HG03159 (cell line): Measurements from ENCODE around the gene NYNRIN.
"Not testable (repeated sequence)": the region's sequence is repeated elsewhere in the genome, so short reads cannot be mapped to it uniquely, and the experiment has no call there.

Source experiments
- ATAC-seq: cut with Tn5 transposase; IDR thresholded peaks from one replicate; pipeline ENCODE4 v1.9.1; 2021; ENCODE audit warnings: mild to moderate bottlenecking, moderate library complexity; ENCODE audit not compliant: unreplicated experiment

Gene NYNRIN

GRCh38 chr14:24369907-24370687 is 28.7 kb upstream of the NYNRIN start:
- no peak for ATAC-seq

DNA sequence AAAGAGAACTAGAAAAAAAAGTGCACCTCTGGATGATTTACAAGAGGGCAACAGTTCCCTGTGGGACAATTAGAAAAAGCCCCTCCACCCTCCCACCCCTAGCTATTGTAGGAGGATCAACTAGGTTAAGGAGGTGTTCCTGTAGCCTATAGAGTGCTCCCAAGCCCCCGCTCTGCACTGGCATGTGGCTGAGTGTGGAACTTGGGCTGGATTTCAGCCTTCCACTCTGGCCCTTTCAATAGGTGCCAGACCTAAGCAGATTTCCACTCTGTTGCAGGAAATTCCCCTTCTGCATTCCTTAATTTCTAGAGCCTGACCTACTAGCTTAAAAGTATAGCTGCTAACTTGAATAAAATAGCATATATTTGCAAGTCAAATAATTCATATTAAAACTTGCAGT is 28.1 kb upstream of the NYNRIN start:
- no peak for ATAC-seq

GRCh38 chr14:24371605-24372004 is 27.2 kb upstream of the NYNRIN start:
- not testable (repeated sequence) for ATAC-seq

GRCh38 chr14:24372701-24373416 is 25.9 kb upstream of the NYNRIN start:
- ATAC-seq, result no peak

- ATAC-seq, result no peak
These were observed 22.2 kb upstream of the NYNRIN start for GRCh38 chr14:24376448-24377070.

- no peak for ATAC-seq
These were observed 21.7 kb upstream of the NYNRIN start for GRCh38 chr14:24377126-24377525.

DNA sequence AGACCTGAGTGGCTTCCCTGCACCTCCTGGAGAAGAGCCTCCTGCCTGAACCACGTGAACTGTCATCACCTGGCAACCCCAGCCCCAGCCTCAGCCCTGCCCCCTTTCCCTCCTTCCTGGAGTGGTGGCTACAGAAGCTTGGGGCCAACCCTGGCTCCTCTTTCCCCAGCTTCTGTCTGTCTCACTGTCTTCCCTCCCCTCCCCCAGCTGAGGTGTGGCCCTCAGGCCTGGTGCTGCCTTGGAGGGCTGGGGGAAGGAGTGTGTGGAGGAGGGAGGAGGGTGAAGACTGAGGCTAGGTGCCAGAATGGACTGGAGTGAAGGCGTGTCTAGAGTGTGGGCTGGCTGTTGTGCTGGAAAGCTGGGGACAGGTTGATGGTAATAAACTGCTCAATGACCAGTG is 21.1 kb upstream of the NYNRIN start:
- no peak for ATAC-seq

- ATAC-seq, result no peak
These were observed 20.5 kb upstream of the NYNRIN start for GRCh38 chr14:24378327-24378726.

DNA sequence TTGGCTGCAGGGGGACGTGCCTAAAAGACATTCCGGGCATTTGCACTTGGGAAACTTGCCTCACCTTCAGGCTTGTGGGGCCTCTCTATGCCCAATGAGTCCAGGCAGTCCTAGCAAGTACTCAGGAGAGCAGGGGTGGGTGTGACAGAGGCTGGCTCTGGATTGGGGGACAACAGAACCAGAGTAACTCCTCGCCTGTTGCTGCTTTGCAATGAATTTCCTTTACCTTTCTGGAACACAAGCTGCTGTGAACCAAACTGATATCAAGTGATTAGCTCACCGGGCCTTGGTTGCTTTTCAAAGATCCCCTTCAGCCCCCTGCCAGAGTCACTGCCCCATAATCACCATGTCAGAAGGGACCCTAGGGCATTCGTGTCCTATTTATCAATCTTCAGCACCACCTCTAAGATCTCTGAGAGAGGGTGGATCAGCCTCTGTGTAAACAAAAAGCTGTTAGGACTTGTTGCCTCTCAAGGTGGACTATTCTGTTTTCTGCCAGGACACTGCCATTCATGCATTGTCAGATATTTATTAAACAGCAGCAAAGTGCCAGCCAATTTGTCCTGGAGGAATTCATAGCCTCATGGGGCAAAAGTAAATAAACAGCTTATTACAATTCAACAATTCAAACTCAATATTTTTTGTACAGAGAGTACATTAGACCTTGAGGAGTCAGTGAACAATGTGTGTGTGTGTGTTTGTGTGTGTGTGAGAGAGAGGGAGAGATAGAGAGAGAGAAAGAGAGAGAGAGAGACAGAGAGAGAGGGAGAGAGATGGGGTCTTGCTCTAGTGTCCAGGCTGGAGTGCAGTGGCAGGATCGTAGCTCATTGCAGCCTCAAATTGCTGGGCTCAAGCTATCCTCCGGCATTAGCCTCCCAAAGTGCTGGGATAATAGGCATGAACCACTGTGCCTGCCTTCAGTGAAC is 19.6 kb upstream of the NYNRIN start:
- no peak for ATAC-seq

DNA sequence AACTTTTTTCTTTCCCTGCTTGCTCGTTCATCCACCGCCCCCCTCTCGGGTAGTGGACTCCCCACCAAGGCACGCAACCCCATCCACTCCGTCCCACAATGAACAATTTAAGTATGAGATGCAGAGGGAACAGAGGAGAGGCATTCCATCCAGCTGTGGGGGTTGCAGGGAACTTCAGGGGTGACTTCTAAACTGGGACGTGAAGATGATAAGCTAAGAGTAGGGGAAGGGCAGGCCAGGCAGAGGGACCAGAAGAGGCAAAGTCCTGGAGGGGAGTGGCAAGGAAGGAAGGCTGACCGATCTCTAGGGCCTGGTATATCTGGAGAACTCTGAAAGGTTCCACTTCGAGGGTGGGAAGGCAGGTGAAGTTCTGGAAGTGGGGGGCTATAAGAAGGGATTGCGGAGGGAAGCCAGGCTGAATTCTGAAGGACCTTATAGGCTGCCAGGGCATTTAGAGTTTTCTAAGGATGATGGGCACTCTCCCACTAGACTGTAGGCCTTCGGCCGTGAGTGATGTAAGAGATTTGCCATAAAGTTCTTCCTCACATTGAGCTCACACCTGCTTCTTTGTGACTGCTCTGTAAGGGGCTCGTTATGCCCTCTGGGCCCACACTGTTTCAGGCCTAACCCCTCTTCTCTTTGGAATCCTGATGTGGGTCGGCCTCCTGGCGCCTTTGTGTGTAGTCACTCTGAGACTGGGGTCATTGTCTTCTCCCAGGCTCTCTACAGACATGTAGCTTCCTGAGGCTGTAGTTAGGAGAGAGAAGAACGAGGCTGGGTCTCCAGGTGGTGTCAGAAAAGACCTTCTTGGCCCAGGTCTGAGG is 18.7 kb upstream of the NYNRIN start:
- ATAC-seq, result no peak

DNA sequence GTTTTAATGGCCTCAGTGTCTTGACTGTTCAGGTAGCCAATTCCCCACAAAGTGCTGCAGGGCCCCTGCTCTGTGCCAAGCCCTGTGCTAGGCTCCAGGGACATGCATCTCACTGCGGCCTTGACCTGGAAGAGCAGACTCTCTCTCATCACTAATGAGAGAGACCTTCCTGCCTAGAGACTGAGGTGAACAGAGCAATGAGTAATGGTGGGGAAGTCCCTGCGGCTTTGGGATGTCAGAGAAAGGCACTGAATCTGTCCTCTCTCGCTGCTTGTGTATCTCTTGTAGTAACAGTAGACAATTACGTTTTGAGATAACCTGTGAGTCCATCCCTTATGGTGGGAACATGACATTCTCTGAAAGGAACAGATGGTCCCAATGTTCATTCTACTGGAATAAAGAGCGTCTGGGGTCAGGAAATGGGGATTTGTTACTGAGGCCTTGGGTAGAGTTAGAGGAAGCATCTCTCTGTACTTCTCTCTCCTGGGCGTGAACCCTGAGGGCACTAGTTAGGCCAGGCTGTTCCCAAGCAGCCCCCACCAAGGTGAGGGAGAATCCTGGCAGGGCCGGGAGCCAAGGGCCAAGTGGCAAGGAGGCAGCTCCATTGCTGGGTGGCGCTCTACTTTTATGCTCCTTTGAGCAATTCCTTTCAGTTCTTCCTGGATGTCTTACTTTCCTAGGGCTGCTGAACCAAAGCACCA is 17.3 kb upstream of the NYNRIN start:
- ATAC-seq, result no peak

DNA sequence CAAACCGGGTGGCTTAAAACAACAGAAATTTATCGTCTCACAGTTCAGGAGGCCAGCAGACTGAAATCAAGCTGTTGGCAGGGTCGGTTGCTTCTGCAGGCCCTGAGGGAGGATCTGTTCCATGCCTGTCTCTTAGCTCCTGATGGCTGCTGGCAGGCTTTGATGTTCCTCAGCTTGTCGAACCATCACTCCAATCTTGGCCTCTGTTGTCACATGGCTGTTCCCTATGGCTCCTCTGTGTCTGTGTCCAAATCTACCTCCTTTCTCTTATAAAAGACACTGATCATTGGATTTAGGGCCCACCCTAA is 16.8 kb upstream of the NYNRIN start:
- no peak for ATAC-seq

- ATAC-seq, result no peak
These were observed 14.6 kb upstream of the NYNRIN start for GRCh38 chr14:24384169-24384568.

DNA sequence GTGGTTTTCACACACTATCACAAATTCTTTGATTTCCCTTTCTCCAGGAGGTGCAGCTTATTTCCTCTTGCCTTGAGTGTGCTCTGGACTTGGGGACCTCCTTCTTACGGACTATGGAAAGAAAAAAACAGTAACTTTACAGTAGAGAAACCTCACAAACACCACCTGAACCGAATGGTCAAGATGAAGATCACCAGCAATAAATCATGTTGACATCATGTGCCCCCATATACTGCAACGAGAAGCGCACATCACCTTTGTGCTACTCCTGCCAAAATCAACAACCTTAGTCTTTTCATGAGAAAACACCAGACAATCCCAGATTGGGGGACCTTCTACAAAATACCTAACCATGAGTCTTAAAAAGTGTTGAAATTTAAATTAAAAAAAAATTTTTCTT is 13.3 kb upstream of the NYNRIN start:
- ATAC-seq, result no peak

- ATAC-seq, result no peak
These were observed 11.8 kb upstream of the NYNRIN start for GRCh38 chr14:24387009-24387345.

- ATAC-seq, result not testable (repeated sequence)
These were observed 11.2 kb upstream of the NYNRIN start for GRCh38 chr14:24387579-24387978.

DNA sequence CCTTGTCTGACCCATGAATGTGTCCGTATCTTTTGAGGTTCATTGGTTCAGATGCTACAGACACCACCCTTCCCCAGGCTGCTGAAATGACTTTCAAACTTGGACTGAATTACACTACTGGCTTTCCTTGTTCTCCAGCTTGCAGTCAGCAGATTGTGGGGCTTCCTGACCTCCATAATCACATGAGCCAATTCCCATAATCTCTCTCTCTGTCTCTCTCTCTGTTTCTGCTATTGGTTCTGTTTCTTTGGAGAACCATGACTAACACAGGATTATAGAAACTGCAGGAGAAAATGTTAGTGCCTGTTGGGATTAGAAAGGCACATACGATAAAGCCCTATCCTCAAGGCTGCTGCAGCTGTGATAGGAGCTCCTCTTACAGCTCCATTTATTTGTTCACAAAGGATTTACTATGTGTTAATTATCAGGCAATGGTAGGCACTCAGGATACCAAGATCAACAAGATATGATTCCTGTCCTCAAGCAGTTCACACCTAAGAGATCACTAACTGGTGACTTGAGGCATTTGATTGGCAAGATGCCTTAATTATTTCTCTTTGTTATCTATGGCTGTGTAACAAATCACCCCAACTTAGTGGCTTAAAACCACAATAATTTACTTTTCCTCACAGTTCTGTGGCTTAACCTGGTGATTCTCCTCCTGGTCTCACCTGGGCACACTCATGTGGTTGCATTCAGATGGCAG is 10.2 kb upstream of the NYNRIN start:
- no peak for ATAC-seq

DNA sequence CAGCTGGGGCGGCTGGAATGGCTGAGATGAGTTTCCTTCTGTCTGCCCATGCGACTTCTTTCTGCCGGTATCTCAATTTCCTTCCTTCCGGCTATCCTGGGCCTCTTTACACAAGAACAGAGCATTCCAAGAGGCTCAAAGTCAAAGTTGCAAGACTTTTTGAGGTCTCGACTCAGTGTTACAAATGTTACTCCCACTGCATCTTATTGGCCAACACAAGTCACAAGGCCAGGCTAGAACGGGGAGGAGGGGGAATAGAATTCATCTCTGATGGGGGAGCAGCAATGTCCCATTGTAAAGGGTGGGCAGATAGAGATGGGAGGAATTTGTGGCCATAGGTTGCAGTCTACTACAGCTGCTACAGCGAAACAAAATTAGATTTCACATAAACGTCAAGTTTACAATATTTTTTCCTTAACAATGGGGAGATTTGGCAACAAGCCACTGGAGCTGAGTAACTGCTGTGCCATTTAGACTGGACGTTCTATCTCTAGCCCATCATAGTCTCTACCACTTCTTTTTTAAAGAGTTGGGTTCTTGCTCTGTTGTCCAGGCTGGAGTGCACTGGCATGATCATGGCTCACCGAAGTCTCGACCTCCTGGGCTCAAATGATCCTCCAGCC is 9.5 kb upstream of the NYNRIN start:
- ATAC-seq, result no peak
